H7 (cell line): ENCODE data around the gene AGBL1. TPM values are rescaled to one million over a fixed set of nuclear protein-coding genes. Genes with fewer than 3 reads are reported as not detected.
"Not testable (repeated sequence)": the region's sequence is repeated elsewhere in the genome, so short reads cannot be mapped to it uniquely, and the experiment has no call there.

Experiments used
- DNase-seq: peaks from one replicate; pipeline ENCODE4 v3.0.0; 2012
- H3K27me3 ChIP-seq: 2 replicates; pipeline ENCODE4 v1.6.0; 2011; ENCODE audit warnings: mild to moderate bottlenecking, low read length; ENCODE audit not compliant: control insufficient read depth, insufficient read depth
- H3K36me3 ChIP-seq: replicated peaks from 2 replicates; pipeline ENCODE4 v1.5.1; 2011; ENCODE audit warnings: low read length; ENCODE audit not compliant: control insufficient read depth, insufficient read depth
- H3K4me3 ChIP-seq: 2 replicates; pipeline ENCODE4 v1.5.1; 2011; ENCODE audit warnings: low read depth, mild to moderate bottlenecking, control low read depth, low read length, moderate library complexity; ENCODE audit not compliant: insufficient read depth
- total RNA-seq: library from RNA; depleted of rRNA; stranded (reverse); fragments of >200 nt; shearing (Covaris generic); gene quantifications from 2 replicates; pipeline ENCODE4 v1.2.3, GENCODE V29; 2014

Gene AGBL1
- total RNA-seq, 1 experiment from 2014 or later: not detected

DNA sequence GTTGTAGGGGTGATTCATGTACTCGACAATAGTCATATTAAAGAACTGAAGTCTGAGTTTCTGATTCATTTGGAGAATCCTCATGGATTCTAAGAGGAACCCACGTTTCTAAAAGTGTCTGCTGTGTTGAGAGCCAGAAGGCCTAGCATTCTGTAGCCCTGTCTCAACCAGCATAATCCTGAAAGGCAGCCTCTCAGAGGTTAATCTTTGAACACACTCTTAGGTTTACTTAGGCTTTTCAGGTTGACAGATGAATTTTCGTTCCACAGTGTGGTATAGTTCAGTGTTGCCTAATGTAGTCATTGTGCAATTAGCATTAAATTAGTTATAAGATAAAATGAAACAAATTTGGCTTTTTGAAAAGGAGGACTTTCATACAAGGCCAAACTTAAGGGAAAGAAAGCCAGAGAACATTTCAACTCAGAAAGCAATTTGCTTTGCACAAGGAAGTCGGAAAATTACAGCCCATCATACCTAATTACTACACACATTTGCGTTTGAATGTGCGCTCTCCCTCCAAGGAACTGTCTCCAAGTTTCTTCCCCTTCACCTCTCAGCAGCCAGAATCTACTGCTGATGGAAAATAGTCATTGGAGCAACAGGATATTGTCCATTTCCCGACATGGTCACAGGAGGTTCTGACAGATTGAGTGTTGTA is 42.0 kb downstream of the AGBL1 start:
- Histone ChIP-seq H3K27me3 (no peaks in the 10 kb centered on the region), H3K4me3 (no peak overlapping the region), H3K36me3 (no peaks in the 10 kb centered on the region)
- no peak for DNase-seq

DNA sequence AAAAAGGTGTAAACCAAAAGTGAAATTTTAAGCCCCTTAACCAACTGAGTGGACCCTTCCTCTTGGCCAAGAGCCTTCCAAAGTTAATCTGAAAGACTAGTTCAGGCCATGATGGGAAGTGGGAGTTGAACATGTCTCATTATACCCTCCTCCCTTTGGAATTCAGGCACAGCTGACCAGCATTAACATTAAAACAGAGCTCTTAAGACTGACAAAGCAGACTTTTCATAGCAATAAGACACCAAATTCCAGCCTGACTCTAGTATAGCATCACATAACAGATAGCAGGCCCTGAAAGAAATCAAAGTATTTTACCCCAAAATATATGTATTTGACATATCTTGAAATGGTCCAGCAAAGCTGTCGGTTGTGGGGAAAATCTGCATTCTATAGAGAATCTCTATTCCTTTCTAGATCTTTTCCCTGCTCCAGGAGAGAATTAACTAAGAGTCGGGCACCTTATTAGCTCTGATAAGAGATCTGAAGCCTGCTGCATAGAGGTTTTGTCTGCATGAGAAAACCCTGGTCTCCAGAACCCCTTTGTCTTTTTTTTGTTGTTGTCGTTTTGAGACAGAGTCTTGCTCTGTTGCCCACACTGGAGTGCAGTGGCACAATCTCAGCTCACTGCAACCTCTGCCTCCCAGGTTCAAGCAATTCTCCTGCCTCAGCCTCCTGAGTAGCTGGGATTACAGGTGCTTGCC is 43.2 kb downstream of the AGBL1 start:
- H3K27me3 ChIP-seq, H3K36me3 ChIP-seq, DNase-seq, H3K4me3 ChIP-seq: not testable (repeated sequence)

DNA sequence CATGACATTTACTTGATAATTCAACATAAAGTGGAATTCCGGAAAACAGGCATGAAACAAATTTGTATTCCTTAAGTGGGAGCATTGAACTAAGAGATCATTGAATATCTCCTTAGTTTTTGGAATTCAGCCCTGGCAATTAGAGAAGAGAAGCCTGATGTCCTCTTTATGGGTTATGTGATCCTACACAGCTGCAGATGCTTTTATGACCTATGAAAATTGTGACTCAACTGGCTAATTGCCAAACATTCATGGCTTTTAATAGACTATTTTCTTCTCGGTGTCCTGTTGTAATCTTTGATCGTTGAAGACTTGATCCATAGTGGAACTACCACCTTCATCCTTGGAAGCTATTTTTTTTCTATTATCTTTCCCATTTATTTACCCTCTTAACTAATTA is 46.1 kb downstream of the AGBL1 start:
- DNase-seq: no peak
- no peak overlapping the region for H3K4me3 ChIP-seq
- H3K27me3 ChIP-seq: no peaks in the 10 kb centered on the region
- H3K36me3 ChIP-seq: no peaks in the 10 kb centered on the region

DNA sequence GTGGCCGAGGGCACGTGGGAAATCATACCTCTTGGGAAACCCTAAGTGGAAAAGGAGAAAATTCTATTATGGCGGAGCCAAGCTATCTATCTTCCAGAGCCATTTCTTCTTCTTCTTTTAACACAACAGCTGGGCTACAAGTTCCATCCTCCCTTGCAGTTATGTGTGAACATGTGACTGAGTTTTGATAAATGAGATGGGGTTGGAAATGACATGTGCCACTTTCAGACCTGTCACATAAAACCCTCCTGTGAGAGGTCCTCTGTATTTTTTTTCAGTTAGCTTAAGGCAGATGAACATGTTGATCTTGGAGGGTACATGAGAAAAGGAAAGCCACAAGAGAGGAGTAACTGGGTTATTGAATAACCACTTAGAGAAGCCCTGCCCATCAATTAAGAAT is 47.9 kb downstream of the AGBL1 start:
- Histone ChIP-seq H3K27me3 (no peaks in the 10 kb centered on the region), H3K4me3 (no peak overlapping the region), H3K36me3 (no peaks in the 10 kb centered on the region)
- no peak for DNase-seq

DNA sequence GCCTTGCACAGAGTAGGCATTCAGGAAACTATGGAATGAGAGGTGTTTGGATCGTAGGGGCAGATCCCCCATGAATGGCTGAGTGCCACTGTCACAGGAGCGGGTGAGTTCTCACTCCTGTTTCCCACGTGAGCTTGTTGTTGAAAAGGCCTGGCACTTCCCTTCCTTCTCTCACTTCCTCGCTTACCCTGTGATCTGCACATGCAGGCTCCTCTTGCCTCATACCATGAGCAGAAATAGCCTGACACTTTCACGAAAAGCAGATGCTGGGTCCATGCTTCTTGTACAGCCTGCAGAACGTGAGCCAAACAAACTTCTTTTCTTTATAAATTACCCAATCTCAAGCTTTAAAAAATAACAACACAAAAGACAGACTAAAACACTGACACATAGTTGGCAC is 55.4 kb downstream of the AGBL1 start:
- Histone ChIP-seq H3K4me3 (no peak overlapping the region), H3K27me3 (no peaks in the 10 kb centered on the region), H3K36me3 (no peaks in the 10 kb centered on the region)
- no peak for DNase-seq

DNA sequence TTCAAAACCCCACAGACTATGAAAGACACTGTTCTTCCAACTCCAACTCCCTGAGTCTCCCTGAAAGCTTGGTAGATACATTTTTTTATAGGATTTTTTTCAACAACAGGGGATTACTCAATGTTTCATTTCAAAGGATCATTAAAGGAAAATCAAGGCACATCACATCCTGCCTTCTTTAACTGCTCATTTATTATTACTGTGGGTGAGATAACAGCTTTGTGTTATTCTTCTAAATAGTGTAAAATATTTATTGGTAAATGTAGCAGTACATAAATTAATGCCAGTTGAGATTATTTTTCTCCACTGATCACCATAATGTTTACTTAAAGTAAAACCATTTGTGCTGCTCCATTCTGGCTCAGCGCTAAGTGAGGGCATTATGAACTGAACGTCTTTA is 57.2 kb downstream of the AGBL1 start:
- no peaks in the 10 kb centered on the region for H3K36me3 ChIP-seq
- H3K27me3 ChIP-seq: no peaks in the 10 kb centered on the region
- no peak for DNase-seq
- no peak overlapping the region for H3K4me3 ChIP-seq

DNA sequence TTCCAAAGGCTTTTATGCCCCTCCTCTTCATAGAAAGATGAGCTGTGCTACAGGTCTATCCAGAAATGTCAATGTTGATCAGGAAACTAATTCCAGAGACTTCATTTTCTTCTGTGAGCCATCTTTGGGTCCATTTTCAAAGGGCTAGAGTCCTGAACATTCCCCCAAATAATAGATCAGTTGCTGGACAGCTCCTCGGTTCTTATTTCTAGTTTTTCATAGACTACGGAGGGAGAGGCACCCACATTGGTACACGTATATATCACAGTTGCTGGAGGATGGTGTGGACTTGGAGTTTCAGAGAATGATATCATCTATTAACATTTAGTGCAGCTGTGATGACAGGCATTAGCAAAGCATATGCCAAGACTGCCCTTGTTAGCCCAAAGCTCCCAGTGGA is 59.1 kb downstream of the AGBL1 start:
- no peak overlapping the region for H3K4me3 ChIP-seq
- H3K36me3 ChIP-seq: no peaks in the 10 kb centered on the region
- H3K27me3 ChIP-seq: no peaks in the 10 kb centered on the region
- no peak for DNase-seq

DNA sequence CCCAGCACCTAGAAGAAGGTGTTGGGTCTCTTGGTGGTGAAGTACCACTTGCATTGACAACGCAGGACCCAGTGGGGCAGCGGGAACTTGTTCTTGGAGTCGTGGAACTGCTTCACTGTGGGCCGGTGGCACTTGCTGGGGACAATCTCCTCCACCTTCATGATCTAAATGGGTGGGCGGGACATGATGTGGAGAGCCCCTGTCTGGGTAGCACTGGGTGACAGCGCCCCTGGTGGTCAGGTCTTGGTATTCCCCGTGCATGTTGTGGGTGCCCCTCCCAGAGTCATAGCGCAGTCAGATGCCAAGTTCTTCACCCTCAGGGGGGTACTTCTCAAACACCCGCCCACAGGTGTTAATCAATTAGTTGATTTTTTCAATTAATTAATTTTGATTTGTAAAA is 60.2 kb downstream of the AGBL1 start:
- DNase-seq: peak; percentile 46
- Histone ChIP-seq H3K4me3 (no peak overlapping the region), H3K36me3 (no peaks in the 10 kb centered on the region), H3K27me3 (no peaks in the 10 kb centered on the region)

DNA sequence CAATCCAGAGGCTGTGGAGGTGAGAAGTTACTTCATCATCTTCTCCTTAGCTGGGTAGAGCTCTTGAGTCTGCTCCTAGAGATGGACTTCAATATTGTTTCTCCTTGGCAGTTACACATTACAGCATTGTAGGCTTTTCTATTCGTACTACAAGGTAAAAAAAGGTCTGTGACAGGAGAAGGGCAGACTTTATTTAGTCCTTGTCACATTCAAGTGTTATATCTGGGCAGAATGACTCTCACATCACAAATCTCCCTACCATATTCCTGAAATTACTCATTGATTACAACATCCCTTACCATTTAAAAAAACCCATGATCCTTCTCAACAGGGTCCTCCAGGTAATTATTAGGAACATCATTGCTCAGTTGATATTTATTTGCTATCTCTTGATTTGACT is 75.0 kb downstream of the AGBL1 start:
- DNase-seq: no peak
- Histone ChIP-seq H3K27me3 (no peaks in the 10 kb centered on the region), H3K4me3 (no peak overlapping the region), H3K36me3 (no peaks in the 10 kb centered on the region)

DNA sequence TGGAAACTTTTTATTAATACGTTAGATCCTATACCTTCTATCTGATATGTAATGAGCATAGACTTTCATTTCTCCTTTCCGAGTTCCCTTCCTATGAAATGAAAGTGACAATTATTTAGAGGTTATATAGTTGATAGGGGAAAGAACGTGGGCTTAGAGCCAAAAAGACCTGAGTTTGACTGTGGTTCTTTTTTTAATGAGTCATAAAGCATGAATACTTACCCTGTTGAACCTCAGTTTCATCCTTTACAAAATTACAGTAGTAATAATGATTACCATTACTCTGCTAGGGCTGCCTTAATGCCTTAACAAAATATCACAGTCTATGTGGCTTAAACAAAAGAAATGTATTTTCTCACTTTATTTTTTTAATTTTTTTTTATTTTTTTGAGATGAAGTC is 75.9 kb downstream of the AGBL1 start:
- Histone ChIP-seq H3K4me3 (no peak overlapping the region), H3K36me3 (no peaks in the 10 kb centered on the region), H3K27me3 (no peaks in the 10 kb centered on the region)
- no peak for DNase-seq

DNA sequence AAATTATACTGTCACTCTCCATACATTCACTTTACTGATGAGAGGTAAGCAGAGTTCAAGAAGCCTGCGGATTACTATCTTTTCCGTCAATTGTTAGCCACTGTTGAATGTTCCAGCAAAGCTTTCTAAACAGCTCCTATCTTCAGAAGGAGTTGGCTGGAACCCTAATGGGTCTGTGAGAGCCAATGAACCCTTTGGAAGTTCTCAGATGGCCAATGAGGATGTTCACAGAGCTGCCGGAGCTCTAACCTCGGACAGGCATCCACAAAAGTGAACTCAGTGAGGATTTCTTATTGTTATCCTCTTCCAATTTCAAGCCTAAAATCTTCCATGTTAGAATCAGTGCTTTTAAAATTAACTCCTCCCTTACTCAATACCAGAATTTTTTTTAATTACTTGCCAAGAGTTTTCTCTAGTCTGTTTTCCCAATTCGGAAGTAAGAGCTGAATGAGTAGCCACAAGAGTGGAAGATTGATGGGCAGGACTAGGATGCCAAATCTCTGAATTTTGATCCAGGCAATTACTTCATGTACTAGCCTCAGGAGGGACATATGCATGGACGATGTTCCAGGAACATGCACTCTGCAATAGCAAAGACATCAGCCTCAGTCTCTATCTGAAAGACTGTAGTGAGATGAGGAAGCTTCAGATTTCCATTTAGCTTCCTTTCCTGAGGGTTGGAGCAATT is 78.1 kb downstream of the AGBL1 start:
- no peaks in the 10 kb centered on the region for H3K27me3 ChIP-seq
- no peak for DNase-seq
- H3K36me3 ChIP-seq: no peaks in the 10 kb centered on the region
- no peak overlapping the region for H3K4me3 ChIP-seq

DNA sequence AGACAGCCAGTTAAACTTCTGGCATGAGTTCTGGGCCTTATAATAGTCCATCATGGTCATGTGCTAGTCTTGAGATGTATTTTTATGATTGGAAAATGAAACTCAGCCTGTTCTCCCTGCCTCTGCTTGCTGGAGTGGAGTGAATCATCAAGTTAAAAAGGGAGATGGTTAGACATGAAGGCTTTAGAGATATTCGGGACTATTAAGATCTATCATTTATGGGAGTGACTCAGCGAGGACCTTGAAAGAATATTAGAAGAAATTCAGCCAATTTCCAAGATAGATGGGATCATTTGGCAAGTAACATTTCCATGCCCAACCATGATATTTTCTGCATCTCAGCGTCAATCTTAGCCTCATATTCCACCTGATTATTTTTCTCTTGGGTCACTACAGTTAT is 79.8 kb downstream of the AGBL1 start:
- Histone ChIP-seq H3K27me3 (no peaks in the 10 kb centered on the region), H3K36me3 (no peaks in the 10 kb centered on the region), H3K4me3 (no peak overlapping the region)
- DNase-seq: no peak

DNA sequence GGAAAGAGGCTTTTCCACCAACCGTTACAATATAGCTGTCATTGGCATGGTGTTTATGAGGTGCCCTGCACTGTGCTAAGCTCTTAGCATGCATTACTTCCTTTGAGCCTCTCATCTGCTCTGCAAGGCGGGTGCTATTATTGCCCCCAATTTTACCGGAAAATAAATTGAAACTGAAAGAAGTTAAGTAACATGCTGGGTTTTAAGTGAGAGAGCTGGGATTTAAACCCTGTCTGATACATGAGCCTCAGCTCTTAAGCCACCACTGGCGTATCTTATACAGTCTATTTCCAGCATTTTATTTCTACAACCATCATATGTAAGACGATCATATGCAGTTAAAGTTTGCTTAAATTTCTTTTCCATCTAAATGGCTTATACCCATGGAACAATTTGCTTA is 81.6 kb downstream of the AGBL1 start:
- H3K4me3 ChIP-seq: no peak overlapping the region
- H3K27me3 ChIP-seq: no peaks in the 10 kb centered on the region
- H3K36me3 ChIP-seq: no peaks in the 10 kb centered on the region
- no peak for DNase-seq

DNA sequence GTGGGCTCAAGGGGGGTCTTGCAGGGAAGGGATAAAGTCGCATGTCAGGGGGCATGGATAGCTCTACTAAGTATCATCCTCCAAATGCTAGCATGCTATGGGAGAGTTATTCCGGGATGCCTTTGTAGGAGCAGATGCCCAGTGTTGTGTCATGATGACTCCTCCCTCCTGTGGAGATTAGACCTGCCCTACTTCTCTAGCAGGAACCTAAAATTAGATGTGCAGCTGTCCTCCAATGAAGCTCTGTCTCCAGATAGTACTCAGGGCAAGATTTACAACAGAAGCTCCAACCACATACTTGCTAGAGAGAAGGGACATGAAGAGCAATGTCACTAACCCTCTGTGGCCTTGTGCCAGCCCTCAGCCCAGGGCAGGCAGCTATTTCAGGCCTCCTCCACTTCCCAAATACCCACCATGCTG is 82.5 kb downstream of the AGBL1 start:
- Histone ChIP-seq H3K4me3 (no peak overlapping the region), H3K36me3 (no peaks in the 10 kb centered on the region), H3K27me3 (no peaks in the 10 kb centered on the region)
- no peak for DNase-seq

DNA sequence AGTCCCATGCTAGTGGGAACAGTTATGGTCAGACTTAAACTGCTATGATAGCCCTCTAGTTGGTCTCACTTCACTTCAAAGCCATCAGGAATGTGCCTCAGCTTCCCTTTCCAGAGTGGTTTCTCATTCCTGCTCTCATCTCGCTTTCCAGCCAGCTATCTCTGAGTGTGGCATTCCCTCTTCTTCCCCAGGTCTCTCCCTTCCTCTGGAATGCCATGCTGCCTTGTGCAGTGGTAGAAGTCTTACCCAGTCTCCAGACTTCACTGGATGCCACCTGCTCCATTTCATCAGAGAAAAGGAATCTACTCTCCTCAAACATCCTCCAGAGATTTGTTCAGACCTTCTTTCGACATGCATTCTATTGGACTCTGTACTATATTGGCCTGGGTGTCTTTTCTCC is 83.0 kb downstream of the AGBL1 start:
- DNase-seq: no peak
- H3K36me3 ChIP-seq: no peaks in the 10 kb centered on the region
- H3K4me3 ChIP-seq: no peak overlapping the region
- no peaks in the 10 kb centered on the region for H3K27me3 ChIP-seq
